ENCODE results near the gene STX4. TPM values are rescaled to one million over a fixed set of nuclear protein-coding genes. Genes with fewer than 3 reads are reported as not detected.

STX4 gene
- total RNA-seq, 4 donors from 2014 or later = 45.7 to 70.7 (median 55.6) TPM

DNA sequence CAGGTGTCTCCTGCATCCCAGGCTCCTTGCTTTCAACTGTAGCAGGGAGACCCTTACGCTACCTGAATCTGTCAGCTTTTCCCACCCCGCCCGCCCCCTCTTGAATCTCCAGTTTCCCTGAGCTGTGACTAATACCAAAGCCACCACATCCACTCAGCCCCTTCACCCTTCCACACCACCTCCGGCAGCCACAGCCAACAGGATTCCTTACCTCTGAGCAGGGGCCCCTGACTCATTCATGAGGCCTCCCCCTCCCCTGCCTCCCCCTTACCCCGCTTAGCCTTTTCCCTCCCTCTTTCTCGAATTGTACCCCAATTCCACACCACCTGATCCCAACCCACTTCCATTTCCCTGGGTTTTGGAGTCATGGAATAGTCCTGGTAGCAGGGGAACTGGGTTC is 25.2 kb upstream of the STX4 start:
- TF ChIP-seq, protein P1, sequence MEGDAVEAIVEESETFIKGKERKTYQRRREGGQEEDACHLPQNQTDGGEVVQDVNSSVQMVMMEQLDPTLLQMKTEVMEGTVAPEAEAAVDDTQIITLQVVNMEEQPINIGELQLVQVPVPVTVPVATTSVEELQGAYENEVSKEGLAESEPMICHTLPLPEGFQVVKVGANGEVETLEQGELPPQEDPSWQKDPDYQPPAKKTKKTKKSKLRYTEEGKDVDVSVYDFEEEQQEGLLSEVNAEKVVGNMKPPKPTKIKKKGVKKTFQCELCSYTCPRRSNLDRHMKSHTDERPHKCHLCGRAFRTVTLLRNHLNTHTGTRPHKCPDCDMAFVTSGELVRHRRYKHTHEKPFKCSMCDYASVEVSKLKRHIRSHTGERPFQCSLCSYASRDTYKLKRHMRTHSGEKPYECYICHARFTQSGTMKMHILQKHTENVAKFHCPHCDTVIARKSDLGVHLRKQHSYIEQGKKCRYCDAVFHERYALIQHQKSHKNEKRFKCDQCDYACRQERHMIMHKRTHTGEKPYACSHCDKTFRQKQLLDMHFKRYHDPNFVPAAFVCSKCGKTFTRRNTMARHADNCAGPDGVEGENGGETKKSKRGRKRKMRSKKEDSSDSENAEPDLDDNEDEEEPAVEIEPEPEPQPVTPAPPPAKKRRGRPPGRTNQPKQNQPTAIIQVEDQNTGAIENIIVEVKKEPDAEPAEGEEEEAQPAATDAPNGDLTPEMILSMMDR (IDR thresholded peaks at IDR 0.05; ENCODE audit: low read depth) = no peak

DNA sequence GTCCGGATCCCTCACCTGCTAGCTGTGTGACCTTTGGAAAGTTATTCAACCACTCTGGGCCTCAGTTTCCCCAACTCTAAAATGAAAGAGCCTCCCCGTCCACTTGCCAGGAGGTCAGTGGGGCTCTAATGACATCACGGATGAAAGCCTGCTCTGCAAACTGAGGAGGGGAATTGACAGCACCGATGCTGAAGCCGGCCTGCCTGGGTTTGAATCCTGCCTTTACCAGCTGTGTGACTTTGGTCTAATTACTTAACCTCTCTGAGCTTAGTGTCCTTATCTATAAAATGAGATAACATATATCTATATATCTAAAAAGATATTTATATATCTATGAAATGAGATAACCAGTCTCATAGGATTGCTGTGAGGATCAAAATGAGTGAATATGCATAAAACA is 24.8 kb upstream of the STX4 start:
- TF ChIP-seq, protein P1 (IDR thresholded peaks at IDR 0.05; ENCODE audit: low read depth) = no peak

DNA sequence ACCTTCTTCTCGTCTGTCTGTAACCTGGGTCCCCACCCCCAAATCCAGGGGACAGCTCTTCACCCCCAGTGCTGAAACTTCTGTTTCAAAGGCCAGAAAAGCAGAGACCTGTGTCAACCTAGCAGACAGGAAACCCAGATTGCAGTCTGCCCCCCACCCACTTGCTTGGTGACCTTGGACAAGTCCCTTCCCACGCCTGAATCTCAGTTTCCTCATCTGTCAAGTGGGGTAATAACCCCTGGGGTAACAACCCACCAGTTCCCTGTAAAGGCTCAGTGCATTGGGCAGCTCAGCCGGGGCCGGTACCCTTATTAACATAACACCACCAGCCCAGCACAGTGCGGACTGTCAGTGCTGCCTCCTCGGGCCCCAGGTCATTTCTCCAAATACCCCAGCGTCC is 24.2 kb upstream of the STX4 start:
- TF ChIP-seq, protein P1 (IDR thresholded peaks at IDR 0.05; ENCODE audit: low read depth) = no peak

DNA sequence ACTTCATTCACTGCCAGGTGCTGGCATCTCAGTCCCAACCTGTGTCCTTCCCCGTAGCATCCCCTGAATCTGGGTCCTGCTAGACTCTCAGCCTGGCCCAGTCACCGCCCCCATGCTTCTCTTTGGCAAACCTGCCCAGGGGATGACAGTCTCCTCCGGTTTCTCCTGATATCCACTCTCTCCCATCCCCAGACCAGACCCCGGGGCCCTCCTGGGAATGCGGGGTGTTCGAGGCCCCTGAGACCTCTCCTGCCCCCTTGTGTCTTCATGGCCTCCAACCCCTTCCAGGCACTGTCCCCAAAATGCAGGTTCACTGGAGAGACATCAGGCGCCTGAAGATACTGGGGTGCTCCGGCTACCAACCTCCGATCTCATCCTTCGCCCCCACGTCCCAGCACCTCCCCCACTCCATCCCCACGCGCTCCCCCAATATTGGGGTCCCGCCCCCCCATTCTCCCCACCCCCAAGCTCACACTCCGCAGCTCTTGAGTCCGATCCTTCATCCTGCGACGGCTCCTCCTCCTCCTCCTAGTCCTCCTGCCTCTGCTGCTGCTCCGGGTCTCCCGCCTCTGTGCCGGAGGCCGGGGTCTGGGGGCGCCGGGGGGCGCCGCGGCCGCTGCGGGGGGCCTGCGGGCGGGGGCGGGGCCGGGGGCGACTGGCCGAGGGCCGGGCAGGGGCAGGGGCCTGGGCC is 23.3 kb upstream of the STX4 start:
- TF ChIP-seq, protein P1 (IDR thresholded peaks at IDR 0.05; ENCODE audit: low read depth) = no peak

DNA sequence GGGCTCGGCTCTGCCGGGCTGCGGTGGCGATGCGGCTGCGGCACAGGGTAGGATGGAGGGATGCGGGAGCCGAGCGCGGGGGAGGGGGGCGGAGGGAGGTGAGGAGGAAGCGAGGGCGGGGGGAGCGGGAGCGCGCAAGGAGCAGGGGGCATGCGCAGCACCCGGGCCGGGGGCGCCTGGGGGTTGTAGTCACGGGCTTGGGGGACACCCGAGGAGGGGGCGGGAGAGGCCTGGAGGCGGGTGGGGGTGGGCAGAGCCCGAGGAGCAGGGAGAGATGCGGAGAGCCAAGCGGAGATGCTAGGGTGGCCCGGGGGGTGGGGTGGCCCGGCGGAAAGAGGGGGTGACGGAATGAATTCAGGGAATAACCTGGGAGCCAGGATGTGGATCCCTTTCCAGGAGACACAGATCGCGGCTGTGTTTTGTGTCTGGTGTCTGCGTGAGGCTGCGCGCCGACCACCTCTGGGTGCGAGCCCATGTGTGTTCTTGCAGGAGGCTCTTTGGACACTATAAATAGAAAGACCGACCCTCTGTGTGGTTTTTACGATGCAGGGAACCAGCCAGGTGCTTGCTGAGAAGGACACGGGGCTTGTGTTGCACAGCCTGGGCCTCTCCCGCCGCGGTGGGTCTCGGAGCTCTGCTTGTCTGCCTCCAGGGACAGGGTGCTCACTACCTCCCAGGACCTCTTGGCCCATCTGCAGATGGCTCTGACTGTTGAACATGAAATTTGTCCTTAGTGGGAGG is 22.6 kb upstream of the STX4 start, which contains the start of gene STX1B:
Gene STX1B (minus strand): TSS at position 54 of the 741 bp plus-strand sequence. CDS start 242 bp downstream, outside the sequence.
- TF ChIP-seq, protein P1 (IDR thresholded peaks at IDR 0.05; ENCODE audit: low read depth) = no peak

DNA sequence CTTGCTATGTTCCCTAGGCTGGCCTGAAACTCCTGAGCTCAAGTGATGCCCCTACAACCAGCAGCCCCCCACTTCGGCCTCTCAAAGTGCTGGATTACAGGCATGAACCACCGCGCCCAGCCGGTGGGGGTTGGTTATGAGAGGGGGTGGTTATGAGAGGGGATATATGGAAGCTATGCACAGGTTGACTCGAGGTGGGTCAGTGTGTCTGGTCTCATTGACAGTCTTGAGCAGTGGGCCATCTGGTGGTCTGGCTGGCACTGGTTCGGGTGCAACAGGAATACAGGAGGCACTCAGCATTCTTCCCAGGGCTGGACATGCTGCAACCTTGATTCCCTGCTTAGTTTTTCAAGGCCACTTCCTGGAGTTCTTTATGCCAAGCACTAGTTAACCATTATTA is 17.3 kb upstream of the STX4 start:
- TF ChIP-seq, protein P1 (IDR thresholded peaks at IDR 0.05; ENCODE audit: low read depth) = no peak

DNA sequence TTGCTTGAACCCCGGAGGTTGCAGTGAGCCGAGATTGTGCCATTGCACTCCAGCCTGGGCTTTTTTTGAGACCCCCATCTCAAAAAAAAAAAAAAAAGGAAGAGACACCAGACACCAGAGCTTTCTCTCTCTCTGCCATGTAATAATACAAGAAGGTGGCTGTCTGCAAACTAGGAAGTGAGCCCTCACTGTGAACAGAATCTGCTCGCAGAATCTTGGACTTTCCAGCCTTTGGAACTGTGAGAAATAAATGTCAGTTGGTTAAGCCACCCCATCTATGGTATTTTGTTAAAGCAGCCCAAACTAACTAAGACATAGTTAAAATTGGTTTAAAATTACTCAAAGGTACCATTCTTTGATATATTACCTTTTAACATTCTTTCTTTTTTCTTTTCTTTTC is 12.8 kb upstream of the STX4 start:
- TF ChIP-seq, protein P1 (IDR thresholded peaks at IDR 0.05; ENCODE audit: low read depth) = no peak

Data from subcutaneous adipose tissue (tissue), 4 donors.